ENCODE data around the gene EPHA4.

The EPHA4 gene

DNA sequence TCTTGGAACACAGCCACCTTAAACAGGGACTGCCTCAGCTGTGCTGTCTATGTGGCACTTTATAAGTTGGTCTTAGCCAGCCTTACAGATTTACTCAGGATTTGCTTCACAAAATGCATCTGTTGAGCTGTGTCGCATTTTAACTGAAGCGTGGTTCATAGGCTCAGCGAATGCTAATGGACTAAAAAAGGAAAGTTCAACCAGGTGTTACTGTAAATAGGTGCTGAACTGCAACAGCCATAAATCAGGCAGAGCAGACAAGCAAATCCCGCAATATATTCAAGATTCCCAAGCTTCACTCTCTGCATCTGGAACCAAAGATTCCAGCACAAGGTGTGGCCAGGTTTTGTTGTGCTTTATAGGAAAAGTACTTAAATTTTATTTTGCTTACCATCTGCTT, 130.0 kb downstream of the EPHA4 start:
- DNase-seq (ENCODE audit: low read depth), result no peak

DNA sequence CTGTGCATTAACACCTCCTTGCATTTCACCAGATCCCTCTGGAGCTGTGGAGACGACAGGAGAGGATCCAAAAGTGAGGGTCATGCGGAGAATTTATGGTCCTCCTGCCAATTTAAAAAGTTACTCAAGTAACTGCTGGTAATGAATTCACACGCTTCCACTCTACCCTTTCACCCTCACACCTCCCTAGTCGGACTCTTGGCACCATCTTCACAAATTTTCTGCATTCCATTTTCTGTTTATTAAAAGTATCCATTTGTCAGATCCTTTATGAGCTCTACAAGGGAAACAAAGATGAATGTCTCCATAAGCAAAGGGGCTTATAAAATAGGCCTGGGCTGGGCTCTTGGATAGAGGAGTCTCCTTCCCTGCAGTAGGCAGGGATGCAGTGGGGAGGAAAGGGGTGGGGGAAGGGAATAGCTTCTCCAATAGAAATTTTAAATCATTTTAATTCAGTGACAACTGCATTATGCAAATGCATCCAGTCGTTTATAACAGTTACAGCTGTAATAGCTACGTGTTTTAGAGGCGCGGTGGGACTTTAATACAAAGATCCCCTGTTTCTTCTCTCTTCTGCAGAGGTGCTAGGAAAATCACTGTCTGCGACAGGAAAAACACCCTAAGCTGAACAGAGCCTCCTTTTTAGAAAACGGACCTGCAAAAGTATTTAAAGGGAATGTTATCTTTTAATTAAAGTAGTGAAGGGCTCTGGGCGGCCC, 132.2 kb downstream of the EPHA4 start:
- DNase-seq (ENCODE audit: low read depth), result no peak

DNA sequence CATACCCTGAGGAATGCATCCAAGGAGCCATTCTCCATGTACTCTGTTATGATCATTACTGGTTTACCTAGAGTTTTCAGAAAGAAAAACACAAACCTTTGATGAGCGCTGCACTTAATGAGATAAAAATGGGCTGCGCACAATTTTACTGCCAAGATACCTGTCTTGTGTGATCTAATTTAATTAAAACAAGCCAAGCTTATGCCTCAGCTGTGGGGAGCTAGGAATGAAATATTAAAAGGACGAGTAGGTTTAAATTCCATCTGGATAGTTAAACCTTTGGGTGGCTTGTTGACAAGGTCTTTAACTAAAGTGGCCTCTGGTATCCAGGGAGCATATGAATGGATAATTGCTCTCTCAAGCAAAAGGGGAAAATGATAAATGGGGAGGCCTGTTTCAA, 135.0 kb downstream of the EPHA4 start:
- DNase-seq (ENCODE audit: low read depth), result no peak

DNA sequence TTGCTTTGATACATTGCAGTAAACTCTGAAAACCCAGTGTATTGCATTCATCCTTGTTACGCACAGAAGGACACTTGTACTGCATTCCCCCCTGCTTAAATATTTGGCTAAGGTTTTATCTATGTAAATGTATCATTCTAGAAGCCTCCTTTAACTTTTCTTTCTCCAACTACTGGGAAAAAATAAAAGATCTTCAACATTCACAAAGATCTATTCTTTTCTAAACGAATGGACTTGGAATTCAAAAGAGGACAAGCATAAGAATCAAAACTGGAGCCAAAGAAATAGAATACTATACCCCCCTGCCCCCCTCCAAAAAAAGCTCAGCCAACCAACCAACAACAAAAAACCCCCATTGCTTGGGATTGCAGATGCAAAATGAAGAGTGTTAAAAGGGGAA, 136.9 kb downstream of the EPHA4 start:
- DNase-seq (ENCODE audit: low read depth), result no peak

DNA sequence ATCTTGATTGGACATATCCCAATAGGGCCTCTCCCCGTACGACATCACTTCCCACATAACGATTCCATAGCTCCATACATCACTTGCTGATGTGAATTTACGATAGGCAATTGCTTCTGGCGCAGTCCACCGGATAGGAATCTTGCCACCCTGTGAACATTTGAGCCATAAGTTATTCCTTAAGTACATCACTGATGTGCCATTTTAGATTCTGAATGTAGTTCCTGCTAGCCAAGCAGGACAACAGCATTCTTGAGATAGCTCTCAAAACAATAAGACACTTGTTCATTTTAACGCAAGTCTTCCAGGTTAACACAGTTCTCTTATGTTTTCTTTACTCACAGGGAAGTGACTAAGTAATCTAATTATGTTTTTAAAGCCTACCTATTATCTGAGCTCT, 138.0 kb downstream of the EPHA4 start:
- DNase-seq (ENCODE audit: low read depth), result no peak

DNA sequence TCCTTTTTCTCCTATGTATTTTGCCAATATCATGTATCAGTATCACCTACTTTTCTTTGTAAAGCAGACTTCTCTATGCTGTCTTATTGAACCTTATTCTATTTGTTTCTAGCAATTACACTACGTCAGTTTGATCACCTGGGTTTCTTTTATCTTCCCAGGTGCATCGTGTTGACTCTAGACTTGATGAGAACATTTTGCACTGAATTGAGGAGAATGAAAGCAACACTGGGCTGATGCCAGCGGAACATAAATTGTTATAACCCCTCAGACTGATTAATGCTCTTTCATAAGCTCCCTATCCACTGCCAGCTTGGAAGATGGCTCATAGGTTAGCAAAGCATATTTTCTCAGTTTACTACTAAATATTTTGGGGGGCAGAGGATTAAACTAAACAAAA, 140.6 kb downstream of the EPHA4 start:
- DNase-seq (ENCODE audit: low read depth), result no peak

DNA sequence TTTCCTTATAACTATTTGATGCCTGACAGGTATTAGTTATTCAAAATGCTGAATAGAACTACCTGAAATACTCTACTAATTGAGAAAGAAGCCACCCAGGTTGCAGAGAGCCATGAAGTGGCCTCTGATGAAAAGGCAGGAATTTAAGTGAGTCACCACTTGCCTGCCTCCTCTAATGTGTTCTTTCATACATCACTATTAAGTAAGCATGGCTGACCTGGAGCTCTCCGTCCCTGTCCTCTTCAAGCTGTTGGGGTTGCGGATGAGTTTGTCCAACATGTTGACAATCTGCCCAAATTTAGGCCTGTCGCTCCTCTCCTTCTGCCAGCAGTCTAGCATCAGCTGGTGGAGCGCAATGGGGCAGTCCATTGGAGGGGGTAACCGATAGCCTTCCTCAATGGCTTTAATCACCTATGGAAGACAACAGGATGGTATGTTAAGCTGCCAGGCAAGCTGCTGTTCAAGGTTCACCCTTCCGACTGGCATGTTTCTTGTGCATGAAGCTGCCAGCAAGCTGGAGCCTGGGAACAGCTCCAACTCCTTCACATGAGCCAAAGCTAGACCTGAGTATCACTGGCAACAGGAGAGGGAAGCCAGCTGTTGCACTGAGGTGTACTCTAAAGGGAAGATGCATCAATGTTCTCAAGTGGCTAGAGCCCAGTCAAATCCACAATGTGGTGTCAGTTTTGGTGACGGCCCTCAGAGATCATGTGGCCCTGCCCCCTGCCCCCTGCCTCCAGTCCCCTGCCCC, 142.2 kb downstream of the EPHA4 start:
- no peak for DNase-seq (ENCODE audit: low read depth)

DNA sequence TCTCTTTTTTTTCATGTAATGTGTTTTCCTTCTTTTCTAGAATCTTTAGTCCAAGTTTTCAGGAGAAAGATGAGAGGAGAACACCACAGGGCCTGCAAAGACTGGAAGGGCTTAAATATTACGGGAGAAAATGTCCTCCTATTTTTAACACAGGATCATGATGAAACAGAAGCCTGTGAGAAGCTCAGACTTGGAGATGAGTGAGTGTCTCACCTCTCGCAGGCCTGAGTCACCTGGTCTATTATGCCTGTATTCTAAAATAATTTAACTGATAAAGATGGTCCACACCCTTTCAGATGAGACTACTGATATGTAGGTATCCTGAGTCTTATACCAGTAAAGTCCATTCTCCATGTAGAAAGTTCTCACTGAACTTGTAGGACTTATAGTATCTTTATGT, 143.2 kb downstream of the EPHA4 start:
- no peak for DNase-seq (ENCODE audit: low read depth)

DNA sequence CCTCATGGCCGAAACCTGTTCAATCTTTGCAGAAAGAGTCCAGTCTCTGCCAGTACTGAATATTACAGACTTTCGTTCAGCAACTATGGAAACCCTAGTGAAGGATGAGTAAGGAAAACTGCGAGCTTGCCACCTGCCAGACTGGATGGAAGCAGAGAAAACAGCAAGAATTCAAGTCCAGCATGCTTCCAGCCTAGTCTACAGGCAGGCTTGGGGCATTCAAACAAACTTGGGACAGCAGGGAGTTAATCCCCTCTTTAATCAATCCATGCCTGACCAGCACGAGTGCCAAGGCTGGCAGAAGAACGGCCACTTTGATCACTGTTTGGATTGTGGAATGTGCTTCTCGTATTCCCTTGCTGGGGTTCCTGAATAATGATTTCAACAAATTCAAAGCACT, 145.2 kb downstream of the EPHA4 start:
- DNase-seq (ENCODE audit: low read depth), result no peak

DNA sequence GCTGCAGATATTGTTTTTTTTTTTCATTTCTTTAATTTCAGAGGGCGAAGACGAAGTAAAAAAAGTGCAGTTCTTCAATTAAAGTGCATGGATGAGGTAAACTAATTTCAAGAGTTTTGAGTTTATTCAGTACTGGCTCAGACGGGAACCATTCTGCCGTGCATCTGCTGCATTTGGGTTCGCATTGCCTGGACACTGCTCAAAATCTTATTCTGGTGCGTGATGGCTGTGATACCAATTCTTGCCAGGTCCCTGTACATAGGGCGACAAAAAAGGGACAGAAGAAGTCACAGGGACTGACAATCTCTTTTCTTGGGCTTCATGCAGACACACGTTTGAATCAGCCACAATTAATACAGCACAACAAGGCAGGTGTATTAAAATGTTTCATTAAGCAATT, 146.2 kb downstream of the EPHA4 start:
- DNase-seq (ENCODE audit: low read depth), result no peak

DNA sequence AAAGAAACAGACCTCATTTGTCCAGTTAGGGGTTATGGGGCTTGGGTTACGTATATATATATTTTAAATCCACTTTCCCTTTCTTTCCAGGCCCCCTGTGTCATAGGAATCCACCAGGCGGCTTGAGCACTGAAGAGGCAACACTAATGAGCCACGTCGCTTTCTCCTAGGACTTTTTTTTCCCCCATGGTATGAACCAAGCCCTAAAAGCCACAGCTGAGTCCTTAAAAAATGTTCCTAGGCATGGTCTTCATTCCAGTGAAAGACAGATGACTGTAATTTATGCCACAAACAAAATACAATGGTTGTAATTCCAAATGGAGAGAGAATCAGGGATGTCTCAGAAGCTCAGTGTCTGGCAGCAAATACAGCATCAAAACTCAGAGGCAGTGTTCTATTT, 146.8 kb downstream of the EPHA4 start:
- no peak for DNase-seq (ENCODE audit: low read depth)

DNA sequence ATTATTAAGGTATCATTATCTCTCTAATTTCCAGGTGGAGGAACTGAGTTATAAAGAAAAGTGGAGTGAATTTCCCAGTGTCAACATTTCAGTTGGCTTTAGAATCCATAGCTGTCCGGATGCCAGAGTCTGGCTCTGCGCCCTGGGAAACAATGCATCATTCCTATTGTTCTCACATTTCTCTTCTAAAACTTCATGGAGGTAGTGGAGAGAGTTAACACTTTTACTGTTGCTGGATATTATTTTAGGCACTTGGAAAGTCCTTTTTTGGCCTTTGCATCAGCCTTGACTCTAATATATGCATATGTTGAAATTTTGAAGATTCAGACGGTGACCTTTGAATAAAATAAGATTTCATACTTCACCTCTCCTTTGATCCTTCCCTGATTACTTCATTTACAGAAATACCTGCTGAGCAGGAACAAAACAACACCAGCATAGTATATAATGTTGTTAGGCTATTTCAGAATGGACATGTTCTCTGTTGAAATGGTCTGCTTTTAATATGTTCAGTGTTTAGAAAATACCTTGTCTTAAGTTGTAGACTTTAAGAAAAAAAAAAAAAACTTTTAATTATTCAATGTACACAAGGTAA, 148.8 kb downstream of the EPHA4 start:
- no peak for DNase-seq (ENCODE audit: low read depth)

DNA sequence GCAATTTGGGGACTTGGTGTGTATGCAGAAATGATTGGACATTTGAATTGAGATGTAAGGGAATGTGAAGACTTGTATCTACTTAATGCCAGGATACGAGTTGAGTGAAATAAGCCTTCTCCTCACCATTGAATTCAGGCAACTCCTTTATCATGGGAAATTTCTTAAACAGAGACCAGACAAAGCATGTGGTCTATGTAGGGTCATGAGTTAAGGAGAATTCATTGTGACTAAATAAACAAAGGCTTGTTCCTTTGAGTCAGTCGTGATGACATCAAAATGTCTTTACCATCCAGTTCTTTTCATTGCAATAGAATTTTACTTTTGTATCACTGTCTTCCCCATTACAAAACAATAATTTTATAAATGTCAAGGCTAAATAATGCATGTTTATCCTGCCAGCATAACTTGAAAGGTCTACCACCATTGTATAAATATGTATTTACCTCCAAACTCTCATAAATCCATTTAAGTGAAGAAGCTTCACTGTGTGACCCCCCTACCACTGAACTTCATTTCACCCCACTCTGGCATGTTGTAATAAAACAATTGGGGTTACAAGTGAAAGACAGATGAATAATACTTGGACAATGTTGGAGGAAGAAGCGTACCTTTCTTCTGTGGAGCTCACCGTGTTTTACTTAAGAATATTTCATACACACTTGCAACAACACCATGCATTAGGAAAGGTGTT, 149.4 kb downstream of the EPHA4 start:
- no peak for DNase-seq (ENCODE audit: low read depth)

DNA sequence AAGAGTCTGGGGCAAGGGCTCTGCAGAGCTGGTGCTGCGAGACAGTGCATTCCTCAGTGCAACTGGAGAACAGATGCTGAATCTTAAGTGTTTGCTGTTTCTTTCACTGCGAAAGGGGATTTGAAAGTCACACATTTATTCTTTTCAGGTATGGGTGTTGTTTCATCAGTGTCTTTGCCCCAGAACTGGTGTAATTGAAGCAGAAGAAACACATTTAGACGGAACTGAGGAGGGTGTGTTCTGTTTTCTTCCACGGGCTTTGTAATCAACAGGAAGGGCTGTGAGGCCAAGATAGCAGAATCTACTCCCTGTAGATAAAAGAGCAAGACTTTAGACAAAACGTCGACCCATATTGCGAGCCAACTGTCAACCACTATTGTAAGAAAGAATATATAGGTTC, 151.9 kb downstream of the EPHA4 start:
- DNase-seq (ENCODE audit: low read depth), result no peak

DNA sequence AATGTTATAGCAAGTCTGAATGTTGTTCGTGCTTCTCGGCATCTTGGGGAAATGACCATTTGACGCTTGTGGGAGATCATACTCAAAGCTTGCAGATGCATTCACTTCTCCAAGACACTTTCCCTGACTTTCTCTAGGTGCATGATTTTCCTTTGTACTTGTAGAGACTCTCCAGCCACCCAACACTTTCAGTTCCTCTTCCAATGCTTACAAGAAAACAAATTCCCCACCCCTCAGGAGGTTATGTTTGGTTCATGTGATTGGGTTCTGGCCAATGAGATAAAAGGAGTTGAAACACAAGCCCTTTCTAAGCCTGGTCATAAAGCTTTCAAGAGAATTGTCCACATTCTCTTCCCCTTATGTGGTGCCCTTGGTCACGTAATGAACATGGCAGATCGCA, 156.3 kb downstream of the EPHA4 start:
- DNase-seq (ENCODE audit: low read depth), result no peak

DNA sequence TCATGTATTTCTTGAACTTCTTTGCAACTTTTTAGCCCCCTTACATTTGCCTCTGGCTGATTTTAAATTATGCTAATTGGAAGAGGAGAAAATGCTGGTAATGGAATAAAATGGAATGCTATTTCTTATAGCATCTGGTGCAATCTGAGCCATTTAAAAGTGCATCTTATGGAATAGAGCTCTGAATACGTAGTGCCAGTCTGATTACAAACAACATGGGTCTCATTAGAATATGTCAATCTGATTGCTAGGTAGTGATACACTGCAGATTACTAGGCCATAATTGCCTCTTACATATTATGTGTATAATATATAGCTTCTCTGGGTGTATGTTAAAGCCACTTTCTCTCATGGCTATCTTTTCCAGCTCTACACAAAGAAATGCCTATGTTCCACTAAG, 159.1 kb downstream of the EPHA4 start:
- no peak for DNase-seq (ENCODE audit: low read depth)

DNA sequence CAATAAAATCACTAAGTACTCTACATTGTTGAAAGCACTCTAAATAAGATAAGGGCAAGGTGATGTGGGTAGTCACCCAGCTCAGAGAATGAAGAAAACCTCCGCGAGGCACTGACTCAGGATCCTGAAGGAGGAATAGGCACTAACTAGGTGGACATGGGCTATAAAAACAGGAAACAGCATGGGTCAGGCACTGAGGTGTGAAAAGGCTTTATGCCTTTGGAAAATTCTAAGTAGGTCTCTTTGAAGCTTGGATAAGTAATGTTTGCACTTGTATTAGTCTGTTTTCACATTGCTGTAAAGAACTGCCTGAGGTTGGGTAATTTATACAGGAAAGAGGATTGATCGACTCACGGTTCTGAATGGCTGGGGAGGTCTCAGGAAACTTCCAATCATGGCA, 161.6 kb downstream of the EPHA4 start:
- DNase-seq (ENCODE audit: low read depth), result no peak

DNA sequence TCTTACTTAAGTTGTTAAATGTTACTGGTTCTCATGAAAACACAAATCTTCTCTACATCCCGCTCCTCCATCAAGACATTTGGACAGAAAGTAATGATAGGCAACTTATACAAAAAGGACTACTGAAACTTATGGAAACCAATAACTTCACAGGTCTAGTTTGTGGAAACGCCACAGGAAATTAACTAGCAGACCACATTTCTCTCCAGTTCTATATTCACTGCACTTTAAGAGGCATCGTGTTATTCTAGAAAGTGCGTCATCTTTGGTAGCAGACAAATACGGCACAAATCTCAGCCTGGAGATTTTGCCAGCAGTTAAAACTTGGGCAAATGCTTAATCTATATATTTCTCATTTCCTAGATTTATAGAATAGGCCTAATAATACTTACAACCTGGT, 164.3 kb downstream of the EPHA4 start:
- DNase-seq (ENCODE audit: low read depth), result no peak

DNA sequence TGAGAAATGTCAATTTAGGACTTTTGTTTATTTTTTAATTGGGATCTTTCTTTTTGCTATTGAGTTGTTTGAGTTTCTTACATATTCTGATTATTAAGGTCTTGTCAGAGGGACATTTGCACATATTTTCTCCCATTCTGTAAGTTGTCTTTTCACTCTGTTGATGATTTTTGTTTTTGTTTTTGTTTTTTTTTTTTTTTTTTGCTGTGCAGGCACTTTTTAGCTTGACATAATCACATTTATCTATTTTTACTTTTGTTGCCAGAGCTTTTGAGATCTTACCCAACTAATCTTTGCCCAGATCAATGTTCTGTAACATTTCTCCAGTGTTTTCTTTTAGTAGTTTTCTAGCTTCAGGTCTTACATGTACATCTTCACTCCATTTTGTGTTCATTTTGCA, 166.6 kb downstream of the EPHA4 start:
- no peak for DNase-seq (ENCODE audit: low read depth)

DNA sequence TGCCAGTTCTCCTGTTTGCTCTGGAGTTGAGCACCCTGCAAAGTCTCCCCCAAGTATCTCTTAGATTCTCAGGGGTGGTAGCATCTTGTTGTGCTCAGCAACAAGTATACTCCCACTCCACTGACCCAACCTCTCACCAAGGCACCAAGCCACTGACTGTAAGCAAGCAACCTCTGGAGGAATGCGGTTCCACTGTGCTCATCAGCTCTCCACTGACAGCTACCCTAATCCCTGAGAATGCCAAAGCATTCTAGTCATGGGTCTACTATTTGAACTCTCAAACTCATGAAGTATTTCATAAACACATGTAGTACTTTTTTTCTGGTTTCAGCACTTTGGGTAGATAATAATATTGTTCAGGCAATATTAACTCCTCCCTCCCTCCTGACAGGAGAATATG, 170.0 kb downstream of the EPHA4 start:
- no peak for DNase-seq (ENCODE audit: low read depth)

DNA sequence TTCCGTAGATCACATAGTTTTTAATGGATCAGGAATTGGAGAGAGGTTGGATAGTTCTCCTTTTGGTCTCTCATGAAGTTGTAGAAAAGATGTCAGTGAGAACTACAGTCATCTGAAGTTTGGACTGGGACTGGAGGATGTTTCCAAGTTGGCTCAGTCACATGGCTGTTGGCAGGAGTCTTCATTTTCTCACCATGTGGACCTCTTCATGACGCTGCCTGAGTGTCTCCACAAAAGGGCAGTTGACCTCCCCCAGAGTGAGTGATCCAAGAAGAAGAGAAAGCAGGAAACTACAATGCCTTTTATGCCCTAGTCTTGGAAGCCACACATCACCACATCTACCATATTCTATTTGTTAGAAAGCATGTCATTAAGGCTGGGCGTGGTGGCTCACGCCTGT, 171.7 kb downstream of the EPHA4 start:
- DNase-seq (ENCODE audit: low read depth), result no peak

DNA sequence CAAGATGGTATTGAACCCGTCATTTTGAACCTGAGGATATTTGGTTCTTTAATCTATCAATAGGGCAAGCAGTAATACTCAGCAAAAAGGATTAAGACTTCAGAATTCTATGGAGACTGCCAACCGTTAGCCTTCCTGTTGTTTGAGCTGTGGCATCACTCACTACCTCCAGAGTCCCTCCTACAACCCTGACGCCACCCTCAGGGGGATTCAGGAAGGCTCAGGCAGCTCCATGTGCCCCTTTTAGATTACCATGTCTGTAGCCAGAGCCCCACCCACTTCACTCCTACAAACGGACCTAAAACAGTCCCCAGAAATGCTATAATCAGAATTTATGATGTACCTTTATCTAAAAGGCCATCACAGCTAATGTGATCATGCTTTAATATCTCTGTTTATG, 172.9 kb downstream of the EPHA4 start:
- DNase-seq (ENCODE audit: low read depth), result no peak

DNA sequence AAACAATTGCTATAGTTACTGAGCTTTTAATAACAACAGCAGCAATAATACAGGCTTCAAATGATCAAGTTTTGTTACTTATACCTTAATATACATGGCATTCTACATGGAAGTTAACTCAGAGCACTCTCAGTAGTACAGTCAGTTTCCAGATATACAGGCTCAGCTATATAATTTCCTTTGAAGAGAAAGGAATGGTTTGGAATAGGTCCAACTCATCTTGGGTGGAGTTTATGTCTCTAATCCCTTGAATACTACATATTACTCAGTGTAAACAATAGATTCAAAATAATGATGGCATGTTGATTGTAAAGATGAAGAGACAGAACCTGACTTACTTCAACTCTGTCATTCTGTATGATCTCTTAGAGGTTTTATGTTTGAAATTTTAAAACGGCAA, 174.9 kb downstream of the EPHA4 start:
- no peak for DNase-seq (ENCODE audit: low read depth)
